Endodermal cell (in vitro differentiated cells): Measurements from ENCODE around the gene PCDH17. TPM values are rescaled to one million over a fixed set of nuclear protein-coding genes. Genes with fewer than 3 reads are reported as not detected.
A peak's percentile ranks its signal among the peaks of the same experiment; 100 is the strongest.

ENCODE experiments used
- DNase-seq: peaks from one replicate; pipeline ENCODE4 v3.0.0-alpha.2; 2017
- H3K27ac ChIP-seq: 2 replicates; pipeline ENCODE4 v1.5.1; 2013; ENCODE audit warnings: mild to moderate bottlenecking, low read depth, low read length, moderate library complexity
- H3K27me3 ChIP-seq: 2 replicates; pipeline ENCODE4 v1.6.1; 2013; ENCODE audit warnings: mild to moderate bottlenecking, low read length, moderate library complexity; ENCODE audit not compliant: insufficient read depth, control insufficient read depth, poor library complexity, severe bottlenecking
- H3K36me3 ChIP-seq: 2 replicates; pipeline ENCODE4 v1.7.0; 2013; ENCODE audit warnings: mild to moderate bottlenecking, low read length, moderate library complexity; ENCODE audit not compliant: control insufficient read depth, insufficient read depth
- H3K4me1 ChIP-seq: one replicate; pipeline ENCODE4 v1.7.0; 2013; ENCODE audit warnings: low read length; ENCODE audit not compliant: control insufficient read depth, insufficient read depth
- H3K4me3 ChIP-seq: 2 replicates; pipeline ENCODE4 v1.5.1; 2013; ENCODE audit warnings: mild to moderate bottlenecking, low read length, moderate library complexity
- H3K9ac ChIP-seq: 2 replicates; pipeline ENCODE4 v1.6.1; 2013; ENCODE audit warnings: mild to moderate bottlenecking, low read length, moderate library complexity; ENCODE audit not compliant: poor library complexity, severe bottlenecking; ENCODE audit errors: extremely low read depth
- H3K9me3 ChIP-seq: 2 replicates; pipeline ENCODE4 v1.6.1; 2013; ENCODE audit warnings: mild to moderate bottlenecking, low read length, moderate library complexity; ENCODE audit not compliant: control insufficient read depth
- H3K27ac Mint-ChIP-seq: 2 replicates; pipeline ENCODE4 v1.8.0; 2020; ENCODE audit warnings: mixed read lengths
- H3K27me3 Mint-ChIP-seq: 2 replicates; pipeline ENCODE4 v1.8.0; 2021; ENCODE audit warnings: mild to moderate bottlenecking, mixed read lengths; ENCODE audit not compliant: insufficient read depth
- H3K36me3 Mint-ChIP-seq: 2 replicates; pipeline ENCODE4 v1.8.0; 2020; ENCODE audit warnings: low read depth, mixed read lengths
- H3K4me1 Mint-ChIP-seq: 2 replicates; pipeline ENCODE4 v1.8.0; 2020; ENCODE audit warnings: mixed read lengths
- H3K4me3 Mint-ChIP-seq: 2 replicates; pipeline ENCODE4 v1.8.0; 2020; ENCODE audit warnings: mild to moderate bottlenecking, moderate library complexity, mixed read lengths
- H3K9me3 Mint-ChIP-seq: 2 replicates; pipeline ENCODE4 v1.8.0; 2020; ENCODE audit warnings: mild to moderate bottlenecking, mixed read lengths
- CTCF ChIP-seq: fragments of 200-600 bp; sonication (generic); conservative IDR thresholded peaks from 2 replicates; pipeline ENCODE4 v1.5.0; 2021; ENCODE audit warnings: antibody characterized with exemption, mild to moderate bottlenecking
- WGBS, 2 experiments: methylation state at CpG; one replicate each; pipeline versions ENCODE4 v1.1.5 to v1.1.7; 2013; ENCODE audit warnings: missing lambda C conversion rate in 2 of 2, mixed read lengths in 1 of 2; ENCODE audit not compliant: insufficient coverage in 1 of 2, insufficient read length in 1 of 2; 5-methylcytosine and 5-hydroxymethylcytosine counted together
- total RNA-seq, 2 donors: library from RNA; stranded (reverse); fragmentation: NEBNext Ultra II Directional in 1 of 2; extraction: Animal tissue kit (Norgen Biotek cat#: 25700) in 1 of 2; gene quantifications; 2 replicates in 1 of 2; 3 replicates in 1 of 2; pipeline ENCODE4 v1.2.1, GENCODE V29; 2021

Gene PCDH17
- total RNA-seq, 2 donors from 2014 or later, result 3.7 to 6.3 TPM

GRCh38 chr13:57629391-57629804, 2.1 kb upstream of the PCDH17 start:
- Histone ChIP-seq H3K9me3 (no peaks in the 10 kb centered on the region), H3K27ac (no peak overlapping the region), H3K27me3 (peaks cover 67% of the 10 kb centered on the region), H3K36me3 (no peaks in the 10 kb centered on the region), H3K9ac (no peak overlapping the region), H3K4me1 (peaks cover 5% of the 10 kb centered on the region), H3K4me3 (peak overlapping the region; percentile 87)
- Mint-ChIP-seq H3K9me3 (peaks cover 3% of the 10 kb centered on the region), H3K4me3 (peak overlapping the region; percentile 74), H3K27me3 (peaks cover 68% of the 10 kb centered on the region), H3K36me3 (no peaks in the 10 kb centered on the region), H3K27ac (no peak overlapping the region), H3K4me1 (peaks cover 27% of the 10 kb centered on the region)
- TF ChIP-seq CTCF, result peak; percentile 17
- 0 to 1% methylated on average over 6 to 28 of the region's 29 CpGs for WGBS, 2 experiments
- DNase-seq, result no peak

- peak; percentile 99 for DNase-seq
- no peak overlapping the region for H3K27ac Mint-ChIP-seq
- Histone ChIP-seq H3K4me1 (peaks cover 5% of the 10 kb centered on the region), H3K4me3 (peak overlapping the region; percentile 87), H3K27ac (no peak overlapping the region), H3K36me3 (no peaks in the 10 kb centered on the region), H3K9me3 (no peaks in the 10 kb centered on the region), H3K27me3 (peaks cover 71% of the 10 kb centered on the region), H3K9ac (no peak overlapping the region)
- TF ChIP-seq CTCF, result no peak
- WGBS, 2 experiments, result 0% methylated on average over 1 to 34 of the region's 34 CpGs
- peaks cover 4% of the 10 kb centered on the region for H3K9me3 Mint-ChIP-seq
- peak overlapping the region; percentile 74 for H3K4me3 Mint-ChIP-seq
- H3K4me1 Mint-ChIP-seq, result peaks cover 26% of the 10 kb centered on the region
- H3K36me3 Mint-ChIP-seq, result no peaks in the 10 kb centered on the region
- peaks cover 72% of the 10 kb centered on the region for H3K27me3 Mint-ChIP-seq
These were observed 1.7 kb upstream of the PCDH17 start for GRCh38 chr13:57629821-57630235.

GRCh38 chr13:57630661-57631595, 616 bp upstream of the PCDH17 start:
- Histone ChIP-seq H3K9ac (no peak overlapping the region), H3K4me3 (peak overlapping the region; percentile 87), H3K4me1 (peaks cover 7% of the 10 kb centered on the region), H3K27me3 (peaks cover 82% of the 10 kb centered on the region), H3K36me3 (no peaks in the 10 kb centered on the region), H3K9me3 (no peaks in the 10 kb centered on the region), H3K27ac (no peak overlapping the region)
- peak overlapping the region; percentile 74 for H3K4me3 Mint-ChIP-seq
- peaks cover 83% of the 10 kb centered on the region for H3K27me3 Mint-ChIP-seq
- peak; percentile 57 for DNase-seq
- TF ChIP-seq CTCF, result no peak
- peaks cover 4% of the 10 kb centered on the region for H3K9me3 Mint-ChIP-seq
- H3K36me3 Mint-ChIP-seq, result no peaks in the 10 kb centered on the region
- H3K4me1 Mint-ChIP-seq, result peaks cover 26% of the 10 kb centered on the region
- 1 to 2% methylated on average over 9 to 27 of the region's 32 CpGs for WGBS, 2 experiments
- no peak overlapping the region for H3K27ac Mint-ChIP-seq
